Central memory CD4-positive, alpha-beta T cell (primary cell): ENCODE results near the gene ADIPOR1.
A peak's percentile ranks its signal among the peaks of the same experiment; 100 is the strongest.
"Not testable (repeated sequence)": the region's sequence is repeated elsewhere in the genome, so short reads cannot be mapped to it uniquely, and the experiment has no call there.

Experiments used
- DNase-seq: peaks from one replicate; pipeline ENCODE4 v3.0.0; 2022
- total RNA-seq, 3 experiments: gene quantifications; one replicate each; lab custom pipeline; 2026; lab: John Stamatoyannopoulos, UW

The ADIPOR1 gene
- 64.6 to 129 (median 85.9) reads per million in 3 experiments for total RNA-seq

- peak; percentile 93 for DNase-seq
These were observed at the start of gene ADIPOR1 for GRCh38 chr1:202957733-202958543. ADIPOR1 (minus strand) TSS chr1:202958312; CDS start chr1:202951070, 7,242 bp downstream.

GRCh38 chr1:203006948-203007871 lies 49.1 kb upstream of the ADIPOR1 start, which contains the start of gene TMEM183A:
TMEM183A (plus strand) TSS chr1:203007374; CDS start chr1:203007466, 92 bp downstream.
- peak; percentile 92 for DNase-seq

DNA sequence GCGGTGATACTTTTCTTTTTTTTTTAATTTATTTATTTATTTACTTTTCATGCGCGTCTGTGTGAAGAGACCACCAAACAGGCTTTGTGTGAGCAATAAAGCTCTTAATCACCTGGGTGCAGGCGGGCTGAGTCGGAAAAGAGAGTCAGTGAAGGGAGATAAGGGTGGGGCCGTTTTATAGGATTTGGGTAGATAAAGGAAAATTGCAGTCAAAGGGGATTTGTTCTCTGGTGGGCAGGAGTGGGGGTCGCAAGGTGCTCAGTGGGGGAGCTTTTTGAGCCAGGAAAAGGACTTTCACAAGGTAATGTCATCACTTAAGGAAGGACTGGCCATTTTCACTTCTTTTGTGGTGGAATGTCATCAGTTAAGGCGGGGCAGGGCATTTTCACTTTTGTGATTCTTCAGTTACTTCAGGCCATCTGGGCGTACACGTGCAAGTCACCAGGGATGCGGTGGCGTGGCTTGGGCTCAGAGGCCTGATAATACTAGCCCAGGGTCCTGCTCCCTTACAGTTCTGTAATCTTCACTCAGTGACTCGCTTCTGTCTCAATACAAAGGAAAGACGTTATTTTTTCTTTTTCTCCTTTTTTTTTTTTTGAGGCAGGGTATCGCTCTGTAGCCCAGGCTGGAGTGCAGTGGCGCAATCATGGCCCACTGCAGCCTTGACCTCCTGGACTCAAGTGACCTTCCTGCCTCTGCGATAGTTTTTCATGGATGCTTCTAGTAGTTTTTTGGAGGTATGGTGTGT lies 47.5 kb upstream of the ADIPOR1 start:
- DNase-seq: not testable (repeated sequence)

DNA sequence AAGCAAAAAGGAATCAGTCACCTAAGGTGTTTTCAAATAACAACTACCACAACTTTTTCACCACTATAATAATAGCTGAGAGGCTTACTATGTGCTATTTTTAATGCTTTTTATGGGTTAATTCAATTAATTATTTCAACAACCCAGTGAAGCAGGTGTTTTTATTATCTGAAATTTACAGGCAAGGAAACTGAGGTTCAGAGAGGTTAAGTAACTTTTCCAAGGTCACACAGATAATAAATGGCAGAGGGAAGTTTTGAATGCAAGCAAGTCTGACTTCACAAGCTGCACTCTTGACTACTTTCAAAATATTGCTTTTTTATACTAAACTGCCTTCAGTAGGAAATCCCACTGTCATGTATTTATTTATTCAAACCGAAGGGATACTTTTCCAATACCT lies 44.8 kb upstream of the ADIPOR1 start:
- no peak for DNase-seq

DNA sequence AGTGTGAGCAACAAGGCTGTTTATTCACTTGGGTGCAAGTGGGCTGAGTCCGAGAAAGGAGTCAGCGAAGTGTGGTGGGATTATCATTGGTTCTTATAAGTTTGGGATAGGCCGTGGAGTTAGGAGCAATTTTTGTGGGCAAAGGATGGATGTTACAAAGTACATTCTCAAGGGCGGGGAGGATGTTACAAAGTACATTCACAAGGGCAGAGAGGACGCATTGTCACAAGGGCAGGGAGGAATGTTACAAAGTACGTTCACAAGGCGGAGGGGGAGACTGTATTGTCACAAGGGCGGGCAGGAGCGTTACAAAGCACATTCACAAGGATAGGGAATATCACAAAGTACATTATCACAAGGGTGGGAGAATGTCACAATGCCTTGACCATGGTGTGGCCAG lies 43.9 kb upstream of the ADIPOR1 start:
- no peak for DNase-seq

GRCh38 chr1:203000217-203000944 lies 42.3 kb upstream of the ADIPOR1 start:
- DNase-seq: no peak

DNA sequence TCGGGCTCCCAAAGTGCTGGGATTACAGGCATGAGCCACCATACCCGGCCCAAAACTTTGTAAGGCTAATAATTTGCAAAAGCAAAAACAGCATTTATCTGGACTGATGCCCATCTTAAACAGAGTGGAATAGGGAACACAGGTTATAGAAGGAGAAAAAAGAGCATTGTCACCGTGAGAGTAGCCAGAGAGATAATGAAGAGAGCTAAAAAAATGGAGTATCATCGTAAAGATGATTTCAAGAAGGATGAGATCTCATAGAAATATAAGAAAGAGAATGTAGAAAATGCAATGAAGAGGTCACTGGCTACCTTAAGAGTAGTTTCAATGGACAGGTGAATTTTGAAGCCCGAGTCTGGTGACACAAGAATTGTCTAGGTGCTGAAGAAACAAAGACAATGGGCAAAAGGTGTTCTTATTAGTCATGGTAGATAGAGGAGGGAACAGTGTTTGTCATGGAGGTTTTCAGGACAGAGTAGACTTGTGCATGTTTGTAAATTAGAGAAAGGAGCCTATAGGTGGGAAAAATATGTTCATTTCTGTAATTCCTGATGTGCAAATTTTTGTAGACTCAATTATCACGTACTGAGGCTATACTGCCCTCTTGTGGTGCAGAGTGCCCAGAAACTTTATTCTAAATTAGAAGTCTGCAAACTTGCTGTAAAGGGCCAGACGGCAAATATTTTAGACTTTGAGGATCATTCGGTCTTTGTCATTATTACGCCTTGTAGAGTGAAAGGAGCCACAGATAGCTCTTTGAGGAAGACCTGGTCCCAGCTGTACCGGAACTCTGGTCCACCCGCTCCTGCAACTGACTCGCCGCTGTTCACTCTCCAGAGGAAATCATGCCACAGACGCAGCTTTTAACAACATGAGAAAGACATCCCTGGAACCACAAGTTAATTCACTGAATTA lies 41.0 kb upstream of the ADIPOR1 start:
- DNase-seq: peak; percentile 62

DNA sequence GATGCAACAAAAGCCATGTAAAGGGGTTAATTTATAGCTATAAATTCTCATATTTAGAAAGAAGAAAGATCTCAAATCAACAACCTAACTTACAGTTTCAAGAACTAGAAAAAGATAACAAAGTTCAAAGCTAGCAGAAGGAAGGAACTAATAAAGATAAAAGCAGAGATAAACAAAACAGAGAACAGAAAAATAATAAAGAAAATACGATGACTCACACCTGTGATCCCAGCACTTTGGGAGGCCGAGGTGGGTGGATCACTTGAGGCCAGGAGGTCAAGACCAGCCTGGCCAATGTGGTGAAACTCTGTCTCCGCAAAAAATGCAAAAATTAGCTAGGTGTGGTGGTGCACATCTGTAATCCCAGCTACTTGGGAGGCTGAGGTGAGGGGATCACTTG lies 36.6 kb upstream of the ADIPOR1 start:
- DNase-seq: no peak

DNA sequence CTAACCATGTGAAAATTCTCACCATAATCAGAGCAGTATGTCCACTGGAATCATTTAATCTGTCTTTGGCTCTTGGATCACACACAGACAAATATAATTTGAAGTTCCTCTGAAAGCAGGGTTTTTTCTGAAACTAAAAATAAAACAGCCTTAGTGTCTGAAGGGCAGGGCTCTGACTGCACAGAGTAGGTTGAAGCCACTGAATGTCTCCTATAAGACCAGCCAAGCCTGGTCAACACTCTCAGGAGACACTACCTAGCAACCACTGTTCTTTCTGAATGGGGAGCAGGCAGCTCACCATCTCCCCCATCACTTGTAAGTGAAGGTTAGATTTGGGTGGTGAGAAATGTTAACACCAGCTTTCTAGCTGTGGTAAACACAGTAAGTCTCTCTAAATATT lies 33.0 kb upstream of the ADIPOR1 start:
- no peak for DNase-seq

GRCh38 chr1:202989879-202990278 lies 31.8 kb upstream of the ADIPOR1 start:
- DNase-seq: no peak

DNA sequence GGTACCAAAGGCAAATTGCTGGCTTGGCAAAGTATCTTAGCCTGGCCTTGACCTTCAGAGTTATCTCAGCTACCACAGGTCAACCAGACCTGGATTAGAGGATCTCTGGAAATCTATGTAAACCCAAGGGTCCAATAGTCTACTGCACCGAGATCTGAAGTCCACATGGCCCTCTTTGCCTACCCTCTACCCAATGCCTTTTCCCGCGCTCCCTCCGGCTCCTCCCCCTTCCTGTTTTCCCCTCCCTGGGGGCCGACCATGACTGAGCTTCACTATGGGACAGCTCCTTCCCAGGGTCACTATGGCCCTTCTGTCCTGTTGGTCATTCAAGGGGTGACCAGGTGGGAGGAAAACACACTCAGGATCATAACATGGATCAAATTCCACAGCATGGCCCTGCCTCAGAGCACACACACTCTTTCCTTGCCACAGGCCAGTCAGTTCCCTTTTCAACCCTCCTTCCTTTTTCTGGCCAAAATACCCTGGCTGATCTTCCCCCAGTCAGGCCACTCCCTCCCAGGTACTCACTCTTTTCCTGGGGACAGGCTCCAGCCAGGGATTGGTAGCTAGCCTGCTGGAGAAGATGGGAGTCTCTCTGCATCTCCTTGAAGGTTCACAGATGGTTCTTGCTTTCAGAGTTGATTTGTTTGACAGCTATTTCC lies 29.9 kb upstream of the ADIPOR1 start:
- DNase-seq: no peak

- DNase-seq: no peak
These were observed 29.1 kb upstream of the ADIPOR1 start for GRCh38 chr1:202987255-202987654.

GRCh38 chr1:202986120-202986519 lies 28.0 kb upstream of the ADIPOR1 start:
- not testable (repeated sequence) for DNase-seq

- no peak for DNase-seq
These were observed 24.8 kb upstream of the ADIPOR1 start for GRCh38 chr1:202982715-202983430.

- DNase-seq: no peak
These were observed 23.8 kb upstream of the ADIPOR1 start for GRCh38 chr1:202981939-202982338.

- DNase-seq: no peak
These were observed 21.3 kb upstream of the ADIPOR1 start for GRCh38 chr1:202979459-202979858.

DNA sequence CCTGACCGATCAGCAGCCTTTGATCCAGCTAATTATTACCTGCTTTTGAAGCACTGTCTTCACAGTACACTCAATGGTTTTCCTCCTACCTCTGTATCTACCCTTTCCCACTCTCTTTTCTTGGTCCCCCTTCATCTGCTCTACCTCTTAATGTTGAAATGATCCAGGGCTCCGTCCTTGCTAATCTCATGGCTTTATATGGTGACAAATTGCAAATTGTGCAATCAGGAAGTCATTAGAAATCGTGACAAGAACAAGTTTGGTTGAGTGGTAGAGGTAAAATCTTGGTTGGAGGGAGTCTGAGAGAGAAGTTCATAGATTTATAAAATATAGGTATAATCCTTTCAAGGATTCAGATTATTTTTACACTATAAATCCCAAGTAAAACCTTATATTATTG lies 18.5 kb upstream of the ADIPOR1 start:
- no peak for DNase-seq

GRCh38 chr1:202974856-202975255 lies 16.7 kb upstream of the ADIPOR1 start:
- no peak for DNase-seq

- no peak for DNase-seq
These were observed 13.9 kb upstream of the ADIPOR1 start for GRCh38 chr1:202972046-202972445.

DNA sequence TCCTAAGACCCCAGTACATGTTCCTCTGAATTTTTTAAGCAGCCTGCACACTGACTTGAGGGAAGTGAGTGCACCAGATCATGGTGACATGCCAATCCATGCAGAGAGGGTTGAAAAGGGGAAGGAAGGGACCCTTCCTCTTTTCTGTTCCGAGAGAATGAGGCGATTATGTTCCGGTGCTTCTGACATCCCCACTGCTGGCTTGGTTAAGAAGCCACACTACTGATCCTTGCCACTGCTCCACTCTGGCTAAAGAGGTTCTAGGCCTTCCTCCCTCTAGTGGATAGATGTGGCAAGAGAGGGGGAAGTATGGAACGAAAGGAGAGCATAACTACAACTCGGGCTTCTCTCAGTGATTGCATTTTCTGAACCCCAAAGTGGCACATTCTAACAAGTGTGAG lies 10.8 kb upstream of the ADIPOR1 start:
- peak; percentile 35 for DNase-seq
